ENCODE measurements around the gene SLCO2A1.
A peak's percentile ranks its signal among the peaks of the same experiment; 100 is the strongest.

The SLCO2A1 gene

DNA sequence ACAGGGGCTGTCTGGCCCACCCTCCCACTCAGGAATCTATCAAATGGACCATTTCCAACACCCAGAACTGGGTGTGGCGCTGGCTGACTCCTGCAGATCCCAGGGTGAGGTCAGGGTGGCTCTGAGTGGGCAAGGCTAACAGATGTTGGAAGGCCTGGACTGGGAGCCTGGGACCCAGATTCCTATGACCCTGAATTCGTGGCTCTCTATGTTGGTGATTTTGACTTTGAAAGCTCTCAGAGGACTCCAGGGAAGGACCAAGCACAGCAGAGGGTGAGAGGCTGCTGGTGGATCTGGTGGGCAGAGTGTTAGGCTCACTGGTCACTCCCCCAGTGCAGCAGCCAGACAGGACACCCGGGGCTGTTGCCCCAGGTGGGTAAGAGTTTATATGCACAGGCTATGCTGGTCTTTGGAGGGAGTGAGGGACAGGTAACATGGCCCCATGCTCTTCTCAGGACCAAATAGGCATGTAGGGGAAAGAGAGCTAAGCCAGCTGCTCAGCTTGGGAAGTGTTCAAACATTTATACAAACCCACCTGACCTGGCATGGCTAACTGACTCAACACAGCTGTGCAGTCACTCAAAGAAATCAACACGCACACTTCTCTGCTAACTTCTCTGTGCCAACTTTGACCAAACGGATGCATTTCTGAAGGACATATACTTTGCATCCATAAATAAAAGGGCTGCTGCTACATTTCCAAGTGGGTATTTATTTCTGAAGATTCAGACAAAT is 71.5 kb downstream of the SLCO2A1 start:
- Histone ChIP-seq H3K27ac (no peak overlapping the region), H3K9me3 (ENCODE audit: low read depth, low read length) (no peaks in the 10 kb centered on the region), H3K4me3 (no peak overlapping the region), H3K9ac (ENCODE audit: insufficient read length) (no peak overlapping the region), H3K36me3 (ENCODE audit: insufficient read depth, low read length) (no peaks in the 10 kb centered on the region)
- no peak for DNase-seq (ENCODE audit: low read depth, low spot score)
- TF ChIP-seq EZH2 (IDR thresholded peaks at IDR 0.05) (no peak), POLR2AphosphoS5 (IDR thresholded peaks at IDR 0.05; ENCODE audit: borderline replicate concordance, low read depth, low read length) (no peak), FOXP2 (optimal IDR thresholded peaks at IDR 0.05; ENCODE audit: control extremely low read depth, extremely low read length, insufficient read depth) (no peak)

DNA sequence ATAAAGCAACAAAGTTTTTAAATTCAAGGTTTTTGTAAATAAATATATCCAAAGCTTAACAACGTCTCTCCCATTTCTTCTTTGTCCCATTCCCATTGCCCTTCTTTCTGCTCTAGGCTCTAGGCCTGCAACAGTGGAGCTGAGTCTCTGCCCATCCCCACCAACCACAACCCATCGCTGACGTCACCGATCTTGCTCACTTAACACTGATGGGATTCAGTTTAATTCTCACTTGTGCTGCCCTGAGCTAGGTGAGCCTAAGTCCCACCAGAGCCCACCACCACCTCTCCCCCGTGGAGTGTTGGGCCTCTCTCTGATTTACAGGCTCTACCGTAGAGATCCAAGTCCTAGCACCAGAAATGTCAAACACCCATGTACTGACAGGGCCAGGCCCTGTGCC is 72.7 kb downstream of the SLCO2A1 start:
- H3K36me3 ChIP-seq (ENCODE audit: insufficient read depth, low read length) = no peaks in the 10 kb centered on the region
- TF ChIP-seq EZH2 (IDR thresholded peaks at IDR 0.05) (no peak), FOXP2 (optimal IDR thresholded peaks at IDR 0.05; ENCODE audit: control extremely low read depth, extremely low read length, insufficient read depth) (no peak), POLR2AphosphoS5 (IDR thresholded peaks at IDR 0.05; ENCODE audit: borderline replicate concordance, low read depth, low read length) (no peak)
- DNase-seq (ENCODE audit: low read depth, low spot score) = no peak
- no peak overlapping the region for H3K27ac ChIP-seq
- H3K9ac ChIP-seq (ENCODE audit: insufficient read length) = no peak overlapping the region
- H3K4me3 ChIP-seq = no peak overlapping the region
- H3K9me3 ChIP-seq (ENCODE audit: low read depth, low read length) = no peaks in the 10 kb centered on the region

DNA sequence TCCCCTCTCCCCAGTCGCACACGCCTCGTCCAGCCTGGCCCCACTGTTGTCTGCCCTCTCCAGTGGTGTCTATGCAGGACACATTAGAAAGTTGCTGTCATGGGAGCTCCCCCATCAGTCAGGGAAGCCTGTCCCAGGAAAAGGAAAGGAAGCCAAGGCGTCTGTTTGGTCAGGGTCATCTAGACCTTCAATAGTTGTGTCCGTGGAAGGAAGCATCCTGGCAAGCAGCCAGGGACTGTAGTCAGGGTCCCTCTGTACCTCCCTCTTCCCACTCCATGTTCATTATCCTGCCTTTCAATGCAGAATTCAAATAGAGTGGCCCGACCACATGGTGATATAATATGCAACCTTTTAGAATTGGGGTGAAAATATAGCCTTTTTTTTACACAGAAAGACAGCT is 73.4 kb downstream of the SLCO2A1 start:
- H3K36me3 ChIP-seq (ENCODE audit: insufficient read depth, low read length) = no peaks in the 10 kb centered on the region
- DNase-seq (ENCODE audit: low read depth, low spot score) = no peak
- no peak overlapping the region for H3K27ac ChIP-seq
- peak overlapping the region; percentile 28; the same call in 1 of the 2 replicates for H3K4me3 ChIP-seq
- H3K9ac ChIP-seq (ENCODE audit: insufficient read length) = no peak overlapping the region
- TF ChIP-seq POLR2AphosphoS5 (IDR thresholded peaks at IDR 0.05; ENCODE audit: borderline replicate concordance, low read depth, low read length) (no peak), EZH2 (IDR thresholded peaks at IDR 0.05) (no peak), FOXP2 (optimal IDR thresholded peaks at IDR 0.05; ENCODE audit: control extremely low read depth, extremely low read length, insufficient read depth) (no peak)
- H3K9me3 ChIP-seq (ENCODE audit: low read depth, low read length) = no peaks in the 10 kb centered on the region

DNA sequence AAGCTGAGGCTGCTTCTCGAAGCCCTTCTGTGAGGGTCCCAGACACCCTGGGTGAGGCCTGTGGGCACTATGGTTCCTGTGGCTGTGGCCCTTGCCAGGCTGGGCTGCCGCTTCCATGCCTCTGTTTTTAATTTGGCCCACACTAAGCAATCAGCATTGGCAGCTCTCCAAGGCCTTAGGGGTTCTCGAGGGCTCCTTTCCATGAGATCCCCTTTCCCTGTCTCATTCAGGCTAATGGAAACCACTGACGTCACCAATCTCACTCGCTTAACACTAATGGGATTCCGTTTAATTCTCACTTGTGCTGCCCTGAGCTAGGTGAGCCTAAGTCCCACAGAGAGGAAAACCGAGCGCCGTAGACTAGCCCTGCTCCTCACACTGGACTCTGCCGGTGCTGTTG is 73.8 kb downstream of the SLCO2A1 start:
- H3K36me3 ChIP-seq (ENCODE audit: insufficient read depth, low read length) = no peaks in the 10 kb centered on the region
- H3K27ac ChIP-seq = no peak overlapping the region
- peak; percentile 42 for TF ChIP-seq FOXP2 (optimal IDR thresholded peaks at IDR 0.05; ENCODE audit: control extremely low read depth, extremely low read length, insufficient read depth)
- no peak for TF ChIP-seq POLR2AphosphoS5 (IDR thresholded peaks at IDR 0.05; ENCODE audit: borderline replicate concordance, low read depth, low read length)
- H3K9ac ChIP-seq (ENCODE audit: insufficient read length) = no peak overlapping the region
- DNase-seq (ENCODE audit: low read depth, low spot score) = peak; percentile 93
- H3K4me3 ChIP-seq = peak overlapping the region; percentile 28; the same call in 1 of the 2 replicates
- no peaks in the 10 kb centered on the region for H3K9me3 ChIP-seq (ENCODE audit: low read depth, low read length)

DNA sequence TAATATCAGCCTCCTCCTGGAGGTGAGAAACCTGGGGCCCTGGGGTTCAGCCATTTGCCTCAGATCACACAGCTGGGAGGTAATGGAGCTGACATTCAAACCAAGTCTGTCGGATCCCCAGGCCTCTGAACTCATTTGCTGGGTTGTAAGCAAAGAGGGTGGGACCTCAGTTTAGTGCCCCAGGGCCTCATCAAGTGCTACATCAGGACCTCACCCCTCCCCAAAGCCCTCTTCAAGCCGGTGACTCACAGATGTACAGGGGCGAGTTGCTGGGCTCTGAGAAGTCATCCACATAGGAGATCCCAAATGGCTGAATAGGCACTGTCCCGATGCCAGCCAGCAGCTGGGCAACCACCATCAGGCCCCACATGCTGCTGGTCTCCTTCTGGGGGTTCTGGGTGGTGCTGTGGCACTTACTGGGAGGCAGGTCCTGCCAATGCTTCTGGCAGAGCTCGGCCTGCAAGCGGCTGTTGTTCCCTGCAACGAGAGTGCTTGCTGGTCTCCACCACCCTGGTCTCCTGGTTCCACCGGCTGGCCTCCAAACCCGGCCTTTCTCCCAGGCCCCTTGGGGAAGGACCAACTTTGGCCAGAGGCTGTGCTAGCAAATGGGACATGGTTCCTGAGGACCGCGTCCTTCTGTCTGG is 74.9 kb downstream of the SLCO2A1 start:
- DNase-seq (ENCODE audit: low read depth, low spot score) = no peak
- Histone ChIP-seq H3K9ac (ENCODE audit: insufficient read length) (no peak overlapping the region), H3K36me3 (ENCODE audit: insufficient read depth, low read length) (no peaks in the 10 kb centered on the region), H3K9me3 (ENCODE audit: low read depth, low read length) (no peaks in the 10 kb centered on the region), H3K4me3 (no peak overlapping the region), H3K27ac (no peak overlapping the region)
- TF ChIP-seq POLR2AphosphoS5 (IDR thresholded peaks at IDR 0.05; ENCODE audit: borderline replicate concordance, low read depth, low read length) (no peak), FOXP2 (optimal IDR thresholded peaks at IDR 0.05; ENCODE audit: control extremely low read depth, extremely low read length, insufficient read depth) (no peak), EZH2 (IDR thresholded peaks at IDR 0.05) (no peak)

DNA sequence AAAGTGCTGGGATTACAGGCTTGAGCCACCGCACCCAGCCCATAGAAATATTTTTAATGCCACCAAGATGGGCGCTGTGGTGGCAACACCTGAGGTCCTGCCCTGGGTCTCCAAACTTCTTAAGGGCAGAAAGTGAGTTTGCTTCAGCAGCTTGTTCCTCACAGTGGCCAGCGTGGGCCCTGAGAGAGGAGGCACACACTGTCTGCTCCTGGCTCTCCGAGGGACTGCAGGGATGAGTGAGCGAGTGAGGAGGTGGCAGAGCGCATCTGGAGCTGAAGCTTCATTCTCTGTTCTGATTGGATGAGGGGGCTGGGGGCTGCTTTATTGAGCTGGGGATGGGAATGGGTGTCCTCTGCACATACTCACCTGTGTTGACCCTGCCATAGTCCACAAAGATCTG is 76.4 kb downstream of the SLCO2A1 start:
- Histone ChIP-seq H3K27ac (no peak overlapping the region), H3K4me3 (no peak overlapping the region), H3K9ac (ENCODE audit: insufficient read length) (no peak overlapping the region), H3K36me3 (ENCODE audit: insufficient read depth, low read length) (no peaks in the 10 kb centered on the region), H3K9me3 (ENCODE audit: low read depth, low read length) (no peaks in the 10 kb centered on the region)
- no peak for TF ChIP-seq FOXP2 (optimal IDR thresholded peaks at IDR 0.05; ENCODE audit: control extremely low read depth, extremely low read length, insufficient read depth)
- no peak for TF ChIP-seq POLR2AphosphoS5 (IDR thresholded peaks at IDR 0.05; ENCODE audit: borderline replicate concordance, low read depth, low read length)
- TF ChIP-seq EZH2 (IDR thresholded peaks at IDR 0.05) = no peak
- DNase-seq (ENCODE audit: low read depth, low spot score) = no peak

- Histone ChIP-seq H3K36me3 (ENCODE audit: insufficient read depth, low read length) (no peaks in the 10 kb centered on the region), H3K4me3 (no peak overlapping the region), H3K9ac (ENCODE audit: insufficient read length) (no peak overlapping the region), H3K9me3 (ENCODE audit: low read depth, low read length) (no peaks in the 10 kb centered on the region), H3K27ac (no peak overlapping the region)
- TF ChIP-seq FOXP2 (optimal IDR thresholded peaks at IDR 0.05; ENCODE audit: control extremely low read depth, extremely low read length, insufficient read depth) = no peak
- TF ChIP-seq POLR2AphosphoS5 (IDR thresholded peaks at IDR 0.05; ENCODE audit: borderline replicate concordance, low read depth, low read length) = no peak
- TF ChIP-seq EZH2 (IDR thresholded peaks at IDR 0.05) = no peak
- no peak for DNase-seq (ENCODE audit: low read depth, low spot score)
Observed at GRCh38 chr3:133949438-133949837, 80.3 kb downstream of the SLCO2A1 start.

- TF ChIP-seq FOXP2 (optimal IDR thresholded peaks at IDR 0.05; ENCODE audit: control extremely low read depth, extremely low read length, insufficient read depth) = no peak
- TF ChIP-seq POLR2AphosphoS5 (IDR thresholded peaks at IDR 0.05; ENCODE audit: borderline replicate concordance, low read depth, low read length) = no peak
- TF ChIP-seq EZH2 (IDR thresholded peaks at IDR 0.05) = no peak
- H3K9ac ChIP-seq (ENCODE audit: insufficient read length) = no peak overlapping the region
- no peak for DNase-seq (ENCODE audit: low read depth, low spot score)
- H3K4me3 ChIP-seq = no peak overlapping the region
- no peaks in the 10 kb centered on the region for H3K36me3 ChIP-seq (ENCODE audit: insufficient read depth, low read length)
- no peaks in the 10 kb centered on the region for H3K9me3 ChIP-seq (ENCODE audit: low read depth, low read length)
- no peak overlapping the region for H3K27ac ChIP-seq
Observed at GRCh38 chr3:133948996-133949395, 80.7 kb downstream of the SLCO2A1 start.

All from SK-N-MC (cell line).